MM.1S (cell line): Measurements from ENCODE around the gene DCPS.

ENCODE experiments used
- DNase-seq: peaks from one replicate; pipeline ENCODE4 v3.0.0-alpha.2; 2015
- H2AFZ ChIP-seq: fragments of 300-600 bp; sonication (generic); 2 replicates; pipeline ENCODE4 v1.6.0; 2016; ENCODE audit warnings: antibody characterized with exemption, low read length
- H3F3A ChIP-seq: fragments of 300-600 bp; sonication (generic); 2 replicates; pipeline ENCODE4 v1.6.1; 2016; ENCODE audit warnings: mild to moderate bottlenecking, antibody characterized with exemption, low read length, moderate library complexity, mixed read lengths; ENCODE audit not compliant: insufficient read depth
- H3K27ac ChIP-seq: fragments of 300-600 bp; sonication (generic); 2 replicates; pipeline ENCODE4 v1.5.1; 2016; ENCODE audit warnings: mild to moderate bottlenecking, low read length
- H3K27me3 ChIP-seq: fragments of 300-600 bp; sonication (generic); replicated peaks from 2 replicates; pipeline ENCODE4 v1.6.0; 2016; ENCODE audit warnings: low read length; ENCODE audit not compliant: insufficient read depth
- H3K36me3 ChIP-seq: fragments of 300-600 bp; sonication (generic); replicated peaks from 2 replicates; pipeline ENCODE4 v1.6.1; 2016; ENCODE audit warnings: mild to moderate bottlenecking, low read length, mixed read lengths; ENCODE audit not compliant: insufficient read depth
- H3K4me1 ChIP-seq: fragments of 300-600 bp; sonication (generic); 2 replicates; pipeline ENCODE4 v1.6.1; 2016; ENCODE audit warnings: low read length, mixed read lengths
- H3K4me2 ChIP-seq: fragments of 300-600 bp; sonication (generic); 2 replicates; pipeline ENCODE4 v1.6.0; 2016; ENCODE audit warnings: low read depth, low read length
- H3K4me3 ChIP-seq: fragments of 300-600 bp; sonication (generic); 2 replicates; pipeline ENCODE4 v1.5.1; 2016; ENCODE audit warnings: low read length, mixed read lengths
- H3K79me2 ChIP-seq: fragments of 300-600 bp; sonication (generic); 2 replicates; pipeline ENCODE4 v1.6.1; 2016; ENCODE audit warnings: mixed run types, low read length, mixed read lengths
- H3K9ac ChIP-seq: fragments of 300-600 bp; sonication (generic); 2 replicates; pipeline ENCODE4 v1.6.1; 2016; ENCODE audit warnings: low read length, mixed read lengths
- H3K9me2 ChIP-seq: fragments of 300-600 bp; sonication (generic); replicated peaks from 2 replicates; pipeline ENCODE4 v1.6.1; 2016; ENCODE audit warnings: mild to moderate bottlenecking, low read length, mixed read lengths; ENCODE audit not compliant: insufficient read depth
- H3K9me3 ChIP-seq: fragments of 300-600 bp; sonication (generic); replicated peaks from 2 replicates; pipeline ENCODE4 v1.6.1; 2016; ENCODE audit warnings: mild to moderate bottlenecking, low read length, mixed read lengths; ENCODE audit not compliant: insufficient read depth
- H4K20me1 ChIP-seq: fragments of 300-600 bp; sonication (generic); 2 replicates; pipeline ENCODE4 v1.6.1; 2016; ENCODE audit warnings: mild to moderate bottlenecking, low read length, moderate library complexity, mixed read lengths; ENCODE audit not compliant: insufficient read depth
- EZH2 ChIP-seq: fragments of 300-600 bp; sonication (generic); optimal IDR thresholded peaks from 2 replicates; pipeline ENCODE3; 2017; ENCODE audit warnings: low read depth, mild to moderate bottlenecking, antibody characterized with exemption, low read length, mixed read lengths
- EZH2phosphoT487 ChIP-seq: fragments of 300-600 bp; sonication (generic); IDR thresholded peaks from 2 replicates; pipeline ENCODE4 v1.6.1; 2018; ENCODE audit warnings: antibody characterized with exemption, low read length
- TF ChIP-seq, protein P1 (sequence below): fragments of 300-600 bp; sonication (generic); IDR thresholded peaks from 2 replicates; pipeline ENCODE4 v1.5.1; 2016; ENCODE audit warnings: antibody characterized with exemption, low read length, mixed read lengths

Gene DCPS

DNA sequence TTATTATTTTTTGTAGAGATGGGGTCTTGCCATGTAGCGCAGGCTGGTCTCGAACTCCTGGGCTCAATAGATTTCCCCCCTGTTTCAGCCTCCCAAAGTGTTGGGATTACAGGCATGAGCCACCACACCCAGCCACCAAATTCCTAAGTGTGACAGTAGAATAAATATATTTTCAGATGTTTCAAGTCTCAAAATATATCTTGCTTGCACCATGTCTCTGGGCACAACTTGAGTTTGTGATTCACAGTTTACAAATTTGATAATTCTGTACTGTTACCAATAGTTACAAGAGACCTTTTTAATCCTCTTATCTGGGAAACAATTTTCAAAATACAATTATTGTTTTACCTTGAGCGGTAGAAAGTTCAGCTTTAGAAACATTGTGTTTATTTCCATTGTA, 19.1 kb downstream of the DCPS start:
- Histone ChIP-seq H3F3A (peaks cover 15% of the 10 kb centered on the region), H3K9me2 (no peaks in the 10 kb centered on the region), H3K9ac (no peak overlapping the region), H3K4me2 (no peak overlapping the region), H3K4me1 (peaks cover 17% of the 10 kb centered on the region), H3K9me3 (no peaks in the 10 kb centered on the region), H3K27me3 (no peaks in the 10 kb centered on the region), H2AFZ (no peak overlapping the region), H4K20me1 (no peaks in the 10 kb centered on the region), H3K27ac (no peak overlapping the region), H3K4me3 (no peak overlapping the region), H3K36me3 (no peaks in the 10 kb centered on the region), H3K79me2 (peaks cover 95% of the 10 kb centered on the region)
- TF ChIP-seq EZH2 (no peak), EZH2phosphoT487 (no peak)
- TF ChIP-seq, protein P1, sequence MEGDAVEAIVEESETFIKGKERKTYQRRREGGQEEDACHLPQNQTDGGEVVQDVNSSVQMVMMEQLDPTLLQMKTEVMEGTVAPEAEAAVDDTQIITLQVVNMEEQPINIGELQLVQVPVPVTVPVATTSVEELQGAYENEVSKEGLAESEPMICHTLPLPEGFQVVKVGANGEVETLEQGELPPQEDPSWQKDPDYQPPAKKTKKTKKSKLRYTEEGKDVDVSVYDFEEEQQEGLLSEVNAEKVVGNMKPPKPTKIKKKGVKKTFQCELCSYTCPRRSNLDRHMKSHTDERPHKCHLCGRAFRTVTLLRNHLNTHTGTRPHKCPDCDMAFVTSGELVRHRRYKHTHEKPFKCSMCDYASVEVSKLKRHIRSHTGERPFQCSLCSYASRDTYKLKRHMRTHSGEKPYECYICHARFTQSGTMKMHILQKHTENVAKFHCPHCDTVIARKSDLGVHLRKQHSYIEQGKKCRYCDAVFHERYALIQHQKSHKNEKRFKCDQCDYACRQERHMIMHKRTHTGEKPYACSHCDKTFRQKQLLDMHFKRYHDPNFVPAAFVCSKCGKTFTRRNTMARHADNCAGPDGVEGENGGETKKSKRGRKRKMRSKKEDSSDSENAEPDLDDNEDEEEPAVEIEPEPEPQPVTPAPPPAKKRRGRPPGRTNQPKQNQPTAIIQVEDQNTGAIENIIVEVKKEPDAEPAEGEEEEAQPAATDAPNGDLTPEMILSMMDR: no peak
- DNase-seq: no peak

DNA sequence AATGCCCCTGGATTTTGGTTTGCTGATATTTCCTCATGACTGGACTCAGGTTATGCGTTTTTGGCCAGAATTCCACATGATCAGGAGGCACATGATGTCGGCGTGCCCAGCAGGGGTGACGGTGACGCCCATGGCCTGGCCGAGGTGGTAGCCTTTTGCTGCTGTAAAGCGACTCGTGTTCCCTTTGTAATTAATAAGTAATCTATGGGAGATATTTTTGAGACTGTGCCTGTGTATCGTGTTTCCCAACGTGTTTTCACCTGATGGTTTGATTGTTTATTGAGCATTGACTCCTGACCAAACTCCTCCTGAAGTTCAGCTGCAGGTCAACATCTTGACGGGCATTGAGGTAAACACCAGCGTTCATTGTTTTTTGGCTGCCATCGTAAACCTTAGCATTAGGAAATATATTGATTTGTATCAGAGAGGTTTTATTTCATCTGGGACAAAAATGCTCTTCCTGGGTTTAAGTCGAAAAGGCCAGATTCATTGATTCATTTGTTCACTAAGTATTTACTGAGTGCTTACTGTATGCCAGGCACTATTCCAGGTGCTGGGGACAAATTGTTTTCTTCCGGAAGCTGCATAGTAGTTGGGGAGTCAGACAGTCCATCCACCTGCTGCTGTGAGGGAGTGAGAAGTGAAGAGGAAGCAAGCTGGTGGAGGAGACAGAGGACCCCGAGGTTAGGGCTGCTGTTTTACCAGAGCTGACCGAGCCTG, 23.6 kb downstream of the DCPS start:
- TF ChIP-seq EZH2 (no peak), EZH2phosphoT487 (no peak)
- TF ChIP-seq, protein P1: no peak
- H3K4me2 ChIP-seq: no peak overlapping the region
- no peak overlapping the region for H2AFZ ChIP-seq
- H3F3A ChIP-seq: no peaks in the 10 kb centered on the region
- H3K27ac ChIP-seq: no peak overlapping the region
- no peaks in the 10 kb centered on the region for H3K27me3 ChIP-seq
- H3K9me2 ChIP-seq: no peaks in the 10 kb centered on the region
- H3K9me3 ChIP-seq: no peaks in the 10 kb centered on the region
- H3K79me2 ChIP-seq: peaks cover 93% of the 10 kb centered on the region
- H3K9ac ChIP-seq: no peak overlapping the region
- DNase-seq: no peak
- no peaks in the 10 kb centered on the region for H4K20me1 ChIP-seq
- no peaks in the 10 kb centered on the region for H3K4me1 ChIP-seq
- 0 out of 2 replicates have a peak, but pooled peaks cover 2% of the 10 kb centered on the region for H3K36me3 ChIP-seq
- H3K4me3 ChIP-seq: no peak overlapping the region

GRCh38 chr11:126328001-126328390, 24.1 kb downstream of the DCPS start:
- Histone ChIP-seq H3K27ac (no peak overlapping the region), H3K9me3 (no peaks in the 10 kb centered on the region), H2AFZ (no peak overlapping the region), H3K36me3 (0 out of 2 replicates have a peak, but pooled peaks cover 2% of the 10 kb centered on the region), H3K4me1 (no peaks in the 10 kb centered on the region), H3K9ac (no peak overlapping the region), H3F3A (no peaks in the 10 kb centered on the region), H3K27me3 (no peaks in the 10 kb centered on the region), H3K79me2 (peaks cover 93% of the 10 kb centered on the region), H3K9me2 (no peaks in the 10 kb centered on the region), H4K20me1 (no peaks in the 10 kb centered on the region), H3K4me2 (no peak overlapping the region), H3K4me3 (no peak overlapping the region)
- no peak for DNase-seq
- TF ChIP-seq EZH2phosphoT487: no peak
- TF ChIP-seq, protein P1: no peak
- no peak for TF ChIP-seq EZH2
